Measurements from ENCODE around the gene LBX1. TPM values are rescaled to one million over a fixed set of nuclear protein-coding genes. Genes with fewer than 3 reads are reported as not detected.

Gene LBX1, protein sequence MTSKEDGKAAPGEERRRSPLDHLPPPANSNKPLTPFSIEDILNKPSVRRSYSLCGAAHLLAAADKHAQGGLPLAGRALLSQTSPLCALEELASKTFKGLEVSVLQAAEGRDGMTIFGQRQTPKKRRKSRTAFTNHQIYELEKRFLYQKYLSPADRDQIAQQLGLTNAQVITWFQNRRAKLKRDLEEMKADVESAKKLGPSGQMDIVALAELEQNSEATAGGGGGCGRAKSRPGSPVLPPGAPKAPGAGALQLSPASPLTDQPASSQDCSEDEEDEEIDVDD
- total RNA-seq (2022) (not detected in 2 replicates), Bru-seq, nascent RNA (not detected), BruChase-seq, experiment 1, labeled RNA remaining after a 6-hour chase (not detected), BruChase-seq, experiment 2, labeled RNA remaining after a 2-hour chase (not detected)
- long read RNA-seq = 0 reads

DNA sequence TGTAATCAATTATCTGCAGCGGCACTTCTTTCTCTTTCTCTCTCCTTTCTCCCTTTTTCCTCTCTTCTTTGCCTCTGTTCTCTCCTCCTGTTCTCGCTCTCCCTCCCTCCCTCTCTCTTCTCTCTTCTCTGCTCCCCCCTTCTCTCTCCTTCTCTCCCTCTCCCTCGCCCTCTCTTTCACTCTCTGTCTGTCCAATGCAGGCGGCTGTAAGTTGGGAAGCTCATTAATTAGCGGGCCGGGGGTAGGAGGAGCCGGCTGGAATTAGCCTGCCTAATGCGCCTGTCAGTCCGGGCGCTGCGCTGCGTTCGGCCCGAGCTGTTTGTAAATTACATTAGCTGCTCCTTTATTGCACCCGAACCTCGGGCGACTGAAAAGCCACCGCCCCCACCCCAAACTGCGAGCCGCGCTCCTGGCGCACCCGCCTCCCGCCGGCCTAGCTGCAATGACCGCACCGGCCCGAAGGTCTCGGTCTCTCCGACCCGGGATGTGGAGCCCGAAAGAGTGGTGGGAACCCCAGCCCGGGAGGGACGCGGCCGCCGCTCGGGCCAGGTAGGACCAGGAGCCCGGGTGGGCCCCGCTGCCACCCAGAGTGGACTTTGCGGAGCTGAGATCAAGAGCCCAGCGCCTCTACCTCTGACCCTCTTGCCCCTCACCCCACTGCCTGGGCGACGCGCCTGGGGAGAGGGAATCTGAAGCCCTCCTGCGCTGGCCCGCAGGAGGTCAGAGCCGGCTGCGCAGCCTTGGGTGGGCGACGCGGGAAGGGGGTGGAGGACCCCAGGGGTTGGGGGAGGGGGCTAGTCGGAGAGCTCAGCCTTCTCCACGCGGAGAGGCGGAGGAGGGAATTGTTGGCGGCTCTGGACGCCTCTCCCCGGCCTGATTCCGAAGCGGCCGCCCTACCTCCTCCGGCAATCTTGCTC lies at the start of gene LBX1:
LBX1 (minus strand) TSS at position 198 of the 917 bp plus-strand sequence. CDS start 648 bp downstream, outside the sequence.
- intact Hi-C loops (cut with micrococcal nuclease; ENCODE audit: unreplicated experiment) = loop anchor here (5.0 kb wide), 1 partner anchor 328 kb away; no protein-coding TSS in a partner anchor
- TF ChIP-seq, protein P1, sequence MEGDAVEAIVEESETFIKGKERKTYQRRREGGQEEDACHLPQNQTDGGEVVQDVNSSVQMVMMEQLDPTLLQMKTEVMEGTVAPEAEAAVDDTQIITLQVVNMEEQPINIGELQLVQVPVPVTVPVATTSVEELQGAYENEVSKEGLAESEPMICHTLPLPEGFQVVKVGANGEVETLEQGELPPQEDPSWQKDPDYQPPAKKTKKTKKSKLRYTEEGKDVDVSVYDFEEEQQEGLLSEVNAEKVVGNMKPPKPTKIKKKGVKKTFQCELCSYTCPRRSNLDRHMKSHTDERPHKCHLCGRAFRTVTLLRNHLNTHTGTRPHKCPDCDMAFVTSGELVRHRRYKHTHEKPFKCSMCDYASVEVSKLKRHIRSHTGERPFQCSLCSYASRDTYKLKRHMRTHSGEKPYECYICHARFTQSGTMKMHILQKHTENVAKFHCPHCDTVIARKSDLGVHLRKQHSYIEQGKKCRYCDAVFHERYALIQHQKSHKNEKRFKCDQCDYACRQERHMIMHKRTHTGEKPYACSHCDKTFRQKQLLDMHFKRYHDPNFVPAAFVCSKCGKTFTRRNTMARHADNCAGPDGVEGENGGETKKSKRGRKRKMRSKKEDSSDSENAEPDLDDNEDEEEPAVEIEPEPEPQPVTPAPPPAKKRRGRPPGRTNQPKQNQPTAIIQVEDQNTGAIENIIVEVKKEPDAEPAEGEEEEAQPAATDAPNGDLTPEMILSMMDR (IDR thresholded peaks at IDR 0.05; ENCODE audit: unreplicated experiment) = no peak
- peaks cover 9% of the 10 kb centered on the region for H3K4me1 Mint-ChIP-seq (ENCODE audit: low read depth, unreplicated experiment)
- no TSS peak for BruUV-seq (replicated peaks)
- H3K9me3 Mint-ChIP-seq (ENCODE audit: low read depth, unreplicated experiment) = no peaks in the 10 kb centered on the region
- no peak for DNase-seq
- H3K27ac Mint-ChIP-seq (ENCODE audit: unreplicated experiment) = no peak within 1 kb of the TSS
- H3K27me3 Mint-ChIP-seq (ENCODE audit: unreplicated experiment) = peaks cover 99% of the 10 kb centered on the region
- no peaks in the 10 kb centered on the region for H3K36me3 Mint-ChIP-seq (ENCODE audit: insufficient read depth, unreplicated experiment)
- H3K4me3 Mint-ChIP-seq (ENCODE audit: low read depth, unreplicated experiment) = peak within 1 kb of the TSS; percentile 3
- CTCF ChIA-PET = interaction anchor here (1.0 kb wide), 1 partner anchor 8 kb away, joined by 3 read pairs; no protein-coding TSS in a partner anchor

DNA sequence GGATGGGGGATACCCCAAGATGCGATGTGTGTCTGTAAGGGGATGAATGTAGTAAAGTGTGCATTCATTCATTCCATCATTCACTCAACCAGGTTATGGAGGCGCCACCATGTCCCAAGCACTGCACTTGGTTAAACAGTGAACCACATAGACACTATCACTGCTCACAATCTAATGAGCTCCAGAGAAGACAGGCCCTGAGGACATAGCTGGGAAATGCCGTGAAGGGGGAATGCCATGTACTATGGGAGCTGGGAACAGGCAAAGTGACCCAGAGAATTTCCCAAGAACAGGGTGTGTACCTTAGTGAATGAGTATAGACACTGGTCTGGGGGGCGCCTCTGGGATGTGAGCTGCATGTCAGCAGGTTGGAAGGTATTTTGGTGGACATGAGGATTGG lies 44.5 kb upstream of the LBX1 start:
- Mint-ChIP-seq H3K4me1 (ENCODE audit: low read depth, unreplicated experiment) (no peaks in the 10 kb centered on the region), H3K9me3 (ENCODE audit: low read depth, unreplicated experiment) (no peaks in the 10 kb centered on the region), H3K36me3 (ENCODE audit: insufficient read depth, unreplicated experiment) (no peaks in the 10 kb centered on the region), H3K27ac (ENCODE audit: unreplicated experiment) (no peak overlapping the region), H3K27me3 (ENCODE audit: unreplicated experiment) (peaks cover 66% of the 10 kb centered on the region), H3K4me3 (ENCODE audit: low read depth, unreplicated experiment) (no peak overlapping the region)
- no TSS peak for BruUV-seq (replicated peaks)
- DNase-seq = no peak
- CTCF ChIA-PET = interaction anchor here (0.6 kb wide), 1 partner anchor 194 kb away, joined by 4 read pairs; no protein-coding TSS in a partner anchor
- TF ChIP-seq, protein P1 (IDR thresholded peaks at IDR 0.05; ENCODE audit: unreplicated experiment) = no peak
- intact Hi-C loops (cut with micrococcal nuclease; ENCODE audit: unreplicated experiment) = no loop called here

DNA sequence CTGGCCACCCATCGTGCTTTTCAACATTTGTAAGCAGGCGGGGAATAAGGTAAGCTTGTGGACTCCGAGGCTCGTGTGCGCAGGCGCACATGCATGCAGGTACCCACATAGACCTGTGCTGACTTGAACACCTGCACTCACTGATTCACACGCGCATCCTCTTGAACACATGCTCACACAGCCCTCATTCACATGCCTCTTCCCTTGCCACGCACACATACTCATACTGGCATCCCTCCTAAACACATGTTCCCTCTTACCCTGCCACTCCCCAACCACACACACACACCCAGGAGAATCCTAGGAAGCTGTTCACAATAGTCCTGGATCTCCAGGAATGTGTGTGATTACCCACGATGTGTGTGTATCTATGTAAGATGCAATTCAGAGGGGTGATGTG lies 44.1 kb upstream of the LBX1 start:
- Mint-ChIP-seq H3K4me3 (ENCODE audit: low read depth, unreplicated experiment) (no peak overlapping the region), H3K36me3 (ENCODE audit: insufficient read depth, unreplicated experiment) (no peaks in the 10 kb centered on the region), H3K9me3 (ENCODE audit: low read depth, unreplicated experiment) (no peaks in the 10 kb centered on the region), H3K27ac (ENCODE audit: unreplicated experiment) (no peak overlapping the region), H3K27me3 (ENCODE audit: unreplicated experiment) (peaks cover 66% of the 10 kb centered on the region), H3K4me1 (ENCODE audit: low read depth, unreplicated experiment) (no peaks in the 10 kb centered on the region)
- BruUV-seq (replicated peaks) = no TSS peak
- CTCF ChIA-PET = interaction anchor here (0.5 kb wide), 1 partner anchor 297 kb away, joined by 4 read pairs; no protein-coding TSS in a partner anchor
- TF ChIP-seq, protein P1 (IDR thresholded peaks at IDR 0.05; ENCODE audit: unreplicated experiment) = no peak
- intact Hi-C loops (cut with micrococcal nuclease; ENCODE audit: unreplicated experiment) = no loop called here
- no peak for DNase-seq

DNA sequence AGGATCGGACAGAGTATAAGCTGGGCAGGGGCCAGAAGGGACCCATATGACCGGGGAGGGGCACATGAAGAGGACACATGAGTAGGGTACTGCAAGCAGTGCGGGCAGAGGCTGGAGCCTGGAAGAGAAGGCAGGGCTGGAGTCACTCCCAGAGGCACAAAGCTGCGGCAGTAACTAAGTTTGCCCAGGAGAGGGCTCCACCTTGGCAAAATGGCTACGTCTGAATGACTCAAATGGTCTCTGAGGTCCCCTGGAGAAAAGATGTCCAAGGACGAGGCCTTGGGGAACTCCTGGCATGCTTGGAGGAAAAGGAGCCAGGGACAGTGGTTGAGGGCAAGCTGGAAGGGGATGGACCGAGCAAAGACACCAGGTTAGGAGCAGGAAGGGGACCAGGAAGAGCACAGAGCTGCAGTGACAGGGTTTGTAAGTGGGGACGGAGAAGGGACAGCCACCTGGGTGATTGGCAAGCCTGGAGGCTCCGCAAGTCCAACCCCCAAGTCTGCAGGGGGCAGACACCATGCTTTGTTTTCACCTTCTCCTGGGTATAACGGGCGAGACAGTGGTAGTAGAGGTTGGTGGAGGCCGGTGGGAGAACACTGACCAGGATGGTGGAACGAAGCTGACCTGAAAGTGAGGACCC lies 43.1 kb upstream of the LBX1 start:
- Mint-ChIP-seq H3K4me3 (ENCODE audit: low read depth, unreplicated experiment) (no peak overlapping the region), H3K27me3 (ENCODE audit: unreplicated experiment) (peaks cover 63% of the 10 kb centered on the region), H3K9me3 (ENCODE audit: low read depth, unreplicated experiment) (no peaks in the 10 kb centered on the region), H3K27ac (ENCODE audit: unreplicated experiment) (no peak overlapping the region), H3K4me1 (ENCODE audit: low read depth, unreplicated experiment) (no peaks in the 10 kb centered on the region), H3K36me3 (ENCODE audit: insufficient read depth, unreplicated experiment) (no peaks in the 10 kb centered on the region)
- DNase-seq = peak; percentile 59
- CTCF ChIA-PET = interaction anchor here (0.5 to 0.7 kb wide), 3 partner anchors 194 to 298 kb away, joined by 3 to 4 read pairs (median 3); no protein-coding TSS in a partner anchor
- intact Hi-C loops (cut with micrococcal nuclease; ENCODE audit: unreplicated experiment) = no loop called here
- TF ChIP-seq, protein P1 (IDR thresholded peaks at IDR 0.05; ENCODE audit: unreplicated experiment) = peak; percentile 27
- no TSS peak for BruUV-seq (replicated peaks)
